NOMO-1 (cell line): ENCODE data around the gene EPS8.

Experiments
- DNase-seq, 2 experiments: peaks; one replicate each; lab custom pipeline; 2025; ENCODE audit not compliant: unreplicated experiment in 2 of 2; lab: John Stamatoyannopoulos, UW

EPS8 gene

DNA sequence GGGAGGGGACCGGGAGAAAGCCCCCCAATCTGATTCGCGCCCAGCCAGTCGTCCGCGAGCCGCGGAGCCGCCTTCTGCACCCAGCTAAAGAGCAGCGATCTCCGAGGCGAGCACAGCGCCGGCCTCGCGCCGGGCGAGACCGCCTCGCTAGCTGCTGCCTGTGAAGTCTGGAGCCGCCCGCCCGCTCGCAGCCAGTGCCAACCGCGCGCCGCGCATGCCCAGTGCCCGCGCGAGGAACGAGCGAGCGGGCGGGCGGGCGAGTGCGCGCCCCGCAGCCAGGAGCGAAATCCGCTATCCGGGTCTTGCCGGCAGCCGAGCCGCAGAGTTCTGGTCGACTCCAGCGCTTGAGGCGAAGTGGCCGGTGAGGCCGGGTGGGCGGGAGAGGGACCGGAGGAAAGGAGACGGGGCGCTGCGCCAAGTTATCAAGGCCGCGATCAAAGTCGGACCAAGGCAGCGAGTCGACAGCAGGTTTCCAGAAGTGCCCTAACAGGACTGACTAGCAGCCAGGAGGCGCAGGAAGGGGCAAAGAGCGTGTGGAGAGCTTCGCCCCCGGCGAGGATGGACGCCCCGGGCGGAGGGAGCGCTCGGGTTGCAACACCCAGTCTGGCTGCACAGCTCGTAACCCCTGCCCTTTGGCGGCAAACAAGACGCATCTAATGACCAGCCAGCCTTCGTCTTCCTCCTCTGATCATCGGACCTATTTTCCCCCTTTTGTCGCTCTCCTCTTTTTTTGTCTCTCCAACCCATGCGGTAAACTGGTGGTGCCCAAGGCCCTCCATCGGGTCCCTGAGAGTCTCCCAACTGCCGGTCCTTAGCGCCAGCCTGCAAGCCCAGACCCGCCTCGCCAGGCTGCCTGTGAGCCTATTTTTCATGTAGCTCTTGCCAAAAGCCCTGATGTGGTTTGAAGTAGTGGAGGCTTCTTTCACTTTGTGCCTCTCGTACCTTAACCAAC lies at the start of gene EPS8:
Gene EPS8, minus strand, starts transcription at position 169 of the 952 bp plus-strand sequence. CDS start 106,437 bp downstream, outside the sequence.
- DNase-seq = peak; percentile 82 to 91

- DNase-seq = no peak
These were observed 48.1 kb upstream of the EPS8 start for GRCh38 chr12:15837141-15837790.

DNA sequence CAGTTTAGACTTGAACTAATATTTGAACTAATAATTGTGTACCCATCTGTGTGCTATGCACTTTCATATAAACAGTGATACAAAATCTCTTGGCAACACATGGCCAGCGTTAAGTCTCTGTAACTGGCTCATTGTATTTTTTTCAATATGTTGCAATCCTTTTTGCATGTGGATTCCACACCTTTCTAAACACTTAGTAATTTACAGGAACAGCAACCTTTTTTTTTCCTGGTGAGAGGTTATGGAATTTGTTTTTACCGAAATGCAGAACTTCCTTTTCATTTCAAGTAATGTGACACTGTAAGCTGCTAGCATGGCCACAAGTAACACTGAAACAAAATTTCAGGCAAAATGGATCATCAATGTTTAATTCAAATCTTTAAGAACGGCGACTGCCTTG lies 45.4 kb upstream of the EPS8 start:
- no peak for DNase-seq

DNA sequence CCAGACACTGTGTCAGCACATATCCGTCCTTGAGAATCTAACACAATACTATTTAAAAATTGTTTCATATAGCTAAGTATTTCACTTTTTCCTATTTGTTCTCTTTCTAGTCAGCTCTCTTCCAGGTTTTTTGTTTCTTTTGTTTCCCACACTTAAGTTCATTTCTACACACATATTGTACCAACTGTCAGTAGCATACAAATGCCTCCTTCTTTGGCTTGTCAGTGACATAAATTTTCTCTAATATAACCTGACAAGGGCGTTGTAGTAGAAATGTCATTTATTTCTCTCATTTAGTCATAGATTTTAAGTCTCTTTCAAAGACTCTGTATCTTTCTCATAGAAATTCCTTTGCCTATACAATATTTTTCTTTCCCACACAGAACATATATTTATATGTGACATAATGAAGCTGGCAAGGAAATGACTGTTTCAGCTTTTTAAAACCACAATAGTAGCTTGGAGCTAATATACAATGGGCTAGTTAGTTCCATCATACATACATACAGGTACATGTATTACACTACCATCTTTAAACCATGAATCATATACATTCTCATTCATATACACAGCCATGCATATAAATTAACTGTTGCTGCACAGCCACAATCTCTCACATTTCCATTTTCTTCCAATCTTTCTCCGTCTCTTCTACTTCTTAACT lies 42.3 kb upstream of the EPS8 start:
- no peak for DNase-seq

GRCh38 chr12:15830538-15830937 lies 41.4 kb upstream of the EPS8 start:
- no peak for DNase-seq

DNA sequence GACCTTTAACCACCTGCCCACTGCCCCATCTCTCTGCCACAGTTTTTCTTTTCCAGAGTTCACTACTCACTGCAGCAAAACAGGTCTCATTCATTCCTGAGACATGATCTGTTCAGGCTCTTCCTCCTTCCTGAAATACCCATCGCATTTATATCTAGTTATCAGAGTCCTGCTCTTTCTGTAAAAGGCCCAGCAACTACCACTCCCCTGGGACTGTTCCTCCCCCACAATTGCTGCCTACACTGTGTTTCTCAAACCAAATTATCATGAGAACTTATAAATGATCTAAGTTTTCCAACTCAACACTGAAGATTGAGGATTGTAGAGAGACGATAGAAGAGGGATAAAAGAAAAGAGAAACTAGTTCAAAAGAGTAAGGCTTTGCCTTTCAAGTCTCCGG lies 40.8 kb upstream of the EPS8 start:
- no peak for DNase-seq

DNA sequence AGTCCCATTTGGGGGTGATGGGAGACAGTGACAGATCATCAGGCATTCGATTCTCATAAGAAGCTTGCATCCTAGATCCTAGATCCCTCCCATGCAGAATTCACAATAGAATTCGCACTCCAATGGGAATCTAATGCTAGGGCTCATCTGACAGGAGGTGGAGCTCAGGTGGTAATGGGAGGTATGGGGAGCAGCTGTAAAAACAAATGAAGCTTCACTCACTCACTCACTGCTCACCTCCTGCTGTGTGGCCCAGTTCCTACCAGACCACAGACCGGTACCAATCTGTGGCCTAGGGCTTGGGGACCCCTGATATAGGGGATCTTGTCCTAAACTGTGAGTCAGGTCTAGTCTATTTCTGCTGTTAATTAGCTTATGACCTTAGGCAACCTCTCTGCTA lies 40.1 kb upstream of the EPS8 start:
- no peak for DNase-seq

GRCh38 chr12:15827136-15827535 lies 37.9 kb upstream of the EPS8 start:
- no peak for DNase-seq

DNA sequence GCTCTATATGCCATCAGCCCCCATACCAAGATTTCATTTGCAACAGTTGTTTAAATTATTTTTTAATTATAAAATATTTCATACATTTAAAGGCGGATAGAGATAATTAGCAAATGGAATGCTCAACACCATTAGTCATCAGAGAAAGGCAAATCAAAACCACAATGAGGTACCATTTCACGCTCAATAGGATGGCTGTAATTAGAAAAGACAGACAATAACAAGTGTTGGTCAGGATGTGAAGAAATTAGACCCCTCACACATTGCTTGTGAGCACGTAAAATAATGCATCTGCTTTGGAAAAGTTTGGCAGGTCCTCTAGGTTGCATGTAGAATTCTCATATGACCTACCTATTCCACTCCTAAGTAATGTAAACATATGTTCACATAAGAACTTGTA lies 35.3 kb upstream of the EPS8 start:
- no peak for DNase-seq

- no peak for DNase-seq
These were observed 34.4 kb upstream of the EPS8 start for GRCh38 chr12:15823360-15824128.

DNA sequence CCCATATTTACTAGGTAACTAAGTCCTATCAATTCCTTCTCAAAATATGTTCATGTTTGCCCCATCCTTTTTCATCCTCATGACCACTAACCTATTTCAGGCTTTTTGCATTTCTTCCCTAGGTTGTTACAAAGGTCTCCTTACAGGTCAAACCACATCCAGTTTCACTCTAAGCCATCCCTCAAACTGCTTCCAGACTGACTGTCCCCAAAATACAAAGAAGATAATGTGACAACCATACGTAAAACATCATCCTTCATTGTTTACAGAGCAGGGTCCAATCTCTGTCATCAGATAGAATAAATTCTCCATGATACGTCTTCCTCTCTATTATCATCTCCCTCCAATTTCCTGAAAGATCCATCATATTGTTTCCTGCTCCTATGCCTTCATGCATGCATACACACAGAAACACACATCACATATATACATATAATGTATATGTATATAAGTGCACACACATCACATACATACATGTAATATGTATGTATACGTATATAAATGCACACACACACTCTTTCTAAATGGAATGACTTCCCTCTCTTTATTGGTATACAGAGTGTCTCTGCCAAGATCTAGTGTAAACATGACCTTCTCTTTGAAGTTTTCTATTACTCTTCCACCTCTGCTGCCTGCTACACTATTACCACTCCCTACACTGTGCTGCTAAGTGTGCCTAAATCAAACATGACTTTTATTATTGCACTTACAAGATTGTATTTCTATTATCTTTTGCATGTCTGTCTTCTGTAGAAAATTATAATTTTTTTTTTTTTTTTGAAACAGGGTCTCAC lies 30.7 kb upstream of the EPS8 start:
- DNase-seq = no peak

DNA sequence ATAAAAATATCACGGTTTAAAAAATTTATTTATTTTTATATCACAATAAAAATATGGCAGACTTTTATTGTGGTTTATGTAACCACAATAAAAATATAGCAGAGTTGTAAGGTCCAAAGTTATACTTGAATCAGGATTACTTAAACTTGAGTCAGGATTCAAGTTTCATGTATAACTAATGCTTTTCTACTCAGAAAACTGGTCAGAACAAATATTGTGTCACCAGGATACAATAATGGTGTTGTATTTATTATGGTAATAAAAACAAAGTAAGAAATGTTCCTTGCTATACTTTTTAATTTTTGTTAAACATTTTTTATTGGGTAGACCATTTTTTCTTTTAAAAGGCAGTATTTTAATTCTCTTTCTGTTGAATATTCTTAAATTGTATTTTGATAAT lies 29.2 kb upstream of the EPS8 start:
- DNase-seq = no peak

- DNase-seq = no peak
These were observed 26.5 kb upstream of the EPS8 start for GRCh38 chr12:15815730-15816129.

- DNase-seq = no peak
These were observed 22.3 kb upstream of the EPS8 start for GRCh38 chr12:15811214-15812127.

- DNase-seq = no peak
These were observed 19.5 kb upstream of the EPS8 start for GRCh38 chr12:15808652-15809051.

GRCh38 chr12:15808250-15808649 lies 19.1 kb upstream of the EPS8 start:
- DNase-seq = no peak

DNA sequence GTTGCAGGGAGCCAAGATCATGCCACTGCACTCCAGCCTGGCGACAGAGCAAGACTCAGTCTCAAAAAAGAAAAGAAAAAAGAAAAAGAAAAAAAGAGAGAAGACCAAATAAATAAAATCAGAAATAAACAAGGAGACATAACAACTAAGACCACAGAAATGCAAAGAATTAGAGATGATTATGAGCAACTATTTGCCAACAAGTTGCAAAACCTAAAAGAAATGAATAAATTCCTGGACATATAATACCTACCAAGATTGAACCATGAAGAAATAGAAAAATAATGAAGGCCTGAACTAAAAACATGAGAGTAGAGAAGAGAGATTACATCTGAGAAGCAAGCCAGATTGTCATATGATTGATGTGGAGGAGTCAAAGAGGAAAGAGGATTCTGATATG lies 17.6 kb upstream of the EPS8 start:
- DNase-seq = no peak

DNA sequence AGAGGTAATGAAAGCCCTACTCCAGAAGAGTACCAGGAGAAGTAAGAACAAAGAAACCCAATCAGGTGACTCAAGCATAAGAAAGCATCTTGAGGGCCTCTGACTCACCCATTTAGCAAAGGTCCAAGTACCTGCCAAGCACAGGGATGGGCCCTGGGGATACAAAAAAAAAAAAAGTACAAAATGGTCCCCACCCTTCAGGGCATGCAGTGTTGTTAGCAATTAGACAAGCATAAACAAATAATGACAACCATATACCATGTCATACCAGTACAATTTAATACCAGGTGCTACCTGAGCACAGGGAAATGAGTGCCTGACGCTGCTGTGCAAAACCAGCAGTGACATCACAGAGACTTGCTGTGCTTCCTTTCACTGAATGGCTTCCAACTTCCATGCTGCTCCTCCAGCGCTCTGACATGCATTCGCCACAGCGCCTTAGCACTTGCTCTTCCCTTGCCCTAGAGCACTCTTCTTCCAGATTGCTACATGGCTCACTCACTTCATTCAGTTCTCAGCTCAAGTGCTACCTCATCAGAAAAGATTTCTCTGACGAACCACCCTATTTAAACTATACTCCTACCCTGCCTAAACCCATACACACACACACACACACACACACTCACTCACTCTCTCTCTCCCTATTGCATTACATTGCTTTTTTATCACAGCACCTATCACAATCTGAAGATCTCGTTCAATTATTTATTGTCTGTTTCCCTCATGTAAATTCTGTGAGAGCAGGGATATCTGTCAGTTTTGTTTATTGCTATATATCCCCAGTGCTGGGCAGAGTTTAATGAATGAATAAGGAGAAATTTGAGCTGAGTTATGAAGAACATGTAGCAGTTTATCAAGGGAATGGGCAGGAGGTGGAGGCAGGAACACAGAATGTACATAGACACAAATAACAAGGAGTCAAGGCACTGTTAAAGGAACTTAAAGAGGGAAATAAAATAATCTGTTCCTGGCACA lies 12.9 kb upstream of the EPS8 start:
- DNase-seq = no peak
